Measurements from ENCODE around the gene CCDC186. TPM values are rescaled to one million over a fixed set of nuclear protein-coding genes. Genes with fewer than 3 reads are reported as not detected.

The CCDC186 gene
- total RNA-seq, 1 experiment from 2014 or later = 5.9 TPM

DNA sequence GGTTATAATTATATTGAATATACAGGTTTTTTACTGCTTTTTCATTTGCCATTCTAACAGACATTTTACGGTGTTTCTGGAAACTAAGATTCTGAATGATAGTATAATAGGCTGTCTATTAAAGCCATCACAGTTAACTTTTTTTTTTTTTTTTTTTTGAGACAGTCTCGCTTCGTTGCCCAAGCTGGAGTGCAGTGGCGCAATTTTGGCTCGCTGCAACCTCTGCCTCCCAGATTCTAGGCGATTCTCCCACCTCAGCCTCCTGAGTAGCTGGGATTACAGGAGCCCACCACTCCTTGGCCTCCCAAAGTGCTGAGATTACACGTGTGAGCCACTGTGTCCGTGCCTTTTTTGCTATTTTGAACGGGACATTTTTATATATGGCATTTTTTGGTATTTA lies 9.6 kb upstream of the CCDC186 start:
- Histone ChIP-seq H3K4me3 (ENCODE audit: insufficient read depth, low read depth, low read length) (no peak overlapping the region), H3K27me3 (ENCODE audit: control insufficient read depth, insufficient read depth, low read length) (no peaks in the 10 kb centered on the region), H3K36me3 (replicated peaks; ENCODE audit: control insufficient read depth, insufficient read depth, low read length) (no peaks in the 10 kb centered on the region)
- no peak for DNase-seq

GRCh38 chr10:114181971-114182370 lies 8.0 kb upstream of the CCDC186 start:
- no peak overlapping the region for H3K4me3 ChIP-seq (ENCODE audit: insufficient read depth, low read depth, low read length)
- H3K27me3 ChIP-seq (ENCODE audit: control insufficient read depth, insufficient read depth, low read length) = no peaks in the 10 kb centered on the region
- no peak for DNase-seq
- H3K36me3 ChIP-seq (replicated peaks; ENCODE audit: control insufficient read depth, insufficient read depth, low read length) = no peaks in the 10 kb centered on the region

- DNase-seq = no peak
- Histone ChIP-seq H3K36me3 (replicated peaks; ENCODE audit: control insufficient read depth, insufficient read depth, low read length) (no peaks in the 10 kb centered on the region), H3K27me3 (ENCODE audit: control insufficient read depth, insufficient read depth, low read length) (no peaks in the 10 kb centered on the region), H3K4me3 (ENCODE audit: insufficient read depth, low read depth, low read length) (no peak overlapping the region)
Observed at GRCh38 chr10:114180937-114181336, 6.9 kb upstream of the CCDC186 start.

DNA sequence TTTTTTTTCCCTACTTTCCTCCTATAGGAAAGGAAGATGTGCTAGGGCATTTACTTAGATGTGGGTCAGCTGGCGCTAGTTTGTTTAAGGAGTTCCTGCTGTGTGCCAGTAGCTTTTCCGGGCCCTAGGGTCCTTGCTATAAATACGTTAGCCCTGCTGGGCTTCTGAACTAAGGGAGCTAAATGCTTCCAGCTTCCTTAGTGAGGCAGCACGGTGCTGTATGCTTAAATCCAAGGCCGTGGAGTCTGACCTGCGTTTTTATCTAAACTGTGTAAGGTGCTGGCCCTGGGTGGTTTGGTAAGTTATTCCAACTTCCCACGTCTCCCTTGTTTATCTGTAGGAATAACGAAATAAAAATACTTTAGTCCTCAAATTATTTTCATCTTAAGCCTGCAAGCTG lies 5.7 kb upstream of the CCDC186 start:
- no peak for DNase-seq
- Histone ChIP-seq H3K27me3 (ENCODE audit: control insufficient read depth, insufficient read depth, low read length) (no peaks in the 10 kb centered on the region), H3K4me3 (ENCODE audit: insufficient read depth, low read depth, low read length) (no peak overlapping the region), H3K36me3 (replicated peaks; ENCODE audit: control insufficient read depth, insufficient read depth, low read length) (no peaks in the 10 kb centered on the region)

DNA sequence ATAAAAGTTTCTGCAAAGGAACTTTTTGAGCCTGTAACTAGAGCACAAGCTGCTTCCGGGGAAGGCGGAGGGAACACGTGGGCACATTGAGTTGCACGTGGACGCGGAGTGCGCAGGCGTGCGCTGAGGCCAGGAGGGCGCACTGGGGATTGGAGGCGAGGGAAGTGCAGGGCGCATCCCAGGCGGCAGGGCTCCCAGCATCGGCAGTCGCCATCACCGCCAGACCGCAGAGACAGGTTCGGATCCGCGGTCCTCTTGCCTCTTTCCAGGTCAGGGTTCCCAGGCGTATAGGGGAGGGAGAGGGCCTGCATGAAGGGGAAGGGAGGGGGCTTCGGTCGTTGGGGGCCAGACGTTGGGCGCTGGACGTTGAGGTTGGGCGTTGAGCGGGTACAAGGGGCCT lies 5.1 kb upstream of the CCDC186 start, which contains the start of gene TDRD1:
TSS of gene TDRD1 (plus strand) at position 206 of the 400 bp plus-strand sequence. CDS start 8,479 bp downstream, outside the sequence.
- Histone ChIP-seq H3K27me3 (ENCODE audit: control insufficient read depth, insufficient read depth, low read length) (peaks cover 2% of the 10 kb centered on the region; the same call in 1 of the 2 replicates), H3K4me3 (ENCODE audit: insufficient read depth, low read depth, low read length) (no peak within 1 kb of the TSS), H3K36me3 (replicated peaks; ENCODE audit: control insufficient read depth, insufficient read depth, low read length) (no peaks in the 10 kb centered on the region)
- peak; percentile 59 for DNase-seq

- DNase-seq = no peak
- Histone ChIP-seq H3K27me3 (ENCODE audit: control insufficient read depth, insufficient read depth, low read length) (peaks cover 2% of the 10 kb centered on the region; the same call in 1 of the 2 replicates), H3K4me3 (ENCODE audit: insufficient read depth, low read depth, low read length) (no peak overlapping the region), H3K36me3 (replicated peaks; ENCODE audit: control insufficient read depth, insufficient read depth, low read length) (no peaks in the 10 kb centered on the region)
Observed at GRCh38 chr10:114176511-114176910, 2.5 kb upstream of the CCDC186 start.

GRCh38 chr10:114175667-114176066 lies 1.7 kb upstream of the CCDC186 start:
- Histone ChIP-seq H3K27me3 (ENCODE audit: control insufficient read depth, insufficient read depth, low read length) (peaks cover 2% of the 10 kb centered on the region; the same call in 1 of the 2 replicates), H3K36me3 (replicated peaks; ENCODE audit: control insufficient read depth, insufficient read depth, low read length) (no peaks in the 10 kb centered on the region), H3K4me3 (ENCODE audit: insufficient read depth, low read depth, low read length) (no peak overlapping the region)
- no peak for DNase-seq

DNA sequence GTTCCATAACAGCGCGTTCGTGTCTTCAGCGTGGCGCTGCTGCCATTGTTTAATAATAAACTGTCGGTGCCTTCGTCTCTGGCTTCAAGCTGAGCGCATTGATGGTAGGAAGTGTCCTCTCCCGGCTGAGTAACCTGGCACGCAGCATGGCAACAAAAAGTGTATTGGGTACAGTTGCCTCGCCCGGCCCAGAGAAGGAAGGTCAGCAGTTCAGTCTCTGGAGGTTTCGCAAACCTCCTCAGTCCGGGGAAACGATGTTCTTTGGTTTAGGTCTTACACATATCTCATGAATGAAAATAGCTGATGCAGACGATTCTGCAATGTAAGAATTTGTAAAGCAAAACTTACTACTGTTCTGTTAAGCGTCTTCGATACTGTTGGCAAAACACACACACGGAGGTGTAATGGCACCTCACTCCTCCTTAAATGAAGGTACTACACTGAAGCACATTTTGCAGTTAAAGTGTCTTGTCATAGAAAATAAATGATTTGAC lies 739 bp upstream of the CCDC186 start:
- H3K36me3 ChIP-seq (replicated peaks; ENCODE audit: control insufficient read depth, insufficient read depth, low read length) = no peaks in the 10 kb centered on the region
- H3K4me3 ChIP-seq (ENCODE audit: insufficient read depth, low read depth, low read length) = peak overlapping the region; percentile 86
- H3K27me3 ChIP-seq (ENCODE audit: control insufficient read depth, insufficient read depth, low read length) = peaks cover 2% of the 10 kb centered on the region; the same call in 1 of the 2 replicates
- DNase-seq = no peak

DNA sequence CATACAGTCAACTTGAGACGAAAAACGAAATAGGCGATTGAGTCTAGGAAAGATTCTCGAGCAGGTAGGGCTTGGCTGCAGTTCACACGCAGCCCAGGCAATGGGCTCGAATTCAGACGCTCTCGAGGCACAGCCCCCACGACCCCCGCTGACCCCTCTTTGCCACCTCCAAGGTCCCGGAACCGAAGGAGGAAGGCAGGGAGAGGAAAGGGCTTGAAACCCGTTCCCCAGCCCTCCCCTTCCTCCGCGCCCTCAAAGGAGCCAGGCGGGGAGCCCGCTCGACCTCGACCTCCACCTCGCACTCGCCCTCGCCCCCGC lies 441 bp downstream of the CCDC186 start:
- DNase-seq = peak; percentile 68
- Histone ChIP-seq H3K4me3 (ENCODE audit: insufficient read depth, low read depth, low read length) (peak overlapping the region; percentile 86), H3K36me3 (replicated peaks; ENCODE audit: control insufficient read depth, insufficient read depth, low read length) (no peaks in the 10 kb centered on the region; the same call in 1 of the 2 replicates), H3K27me3 (ENCODE audit: control insufficient read depth, insufficient read depth, low read length) (peaks cover 2% of the 10 kb centered on the region; the same call in 1 of the 2 replicates)

DNA sequence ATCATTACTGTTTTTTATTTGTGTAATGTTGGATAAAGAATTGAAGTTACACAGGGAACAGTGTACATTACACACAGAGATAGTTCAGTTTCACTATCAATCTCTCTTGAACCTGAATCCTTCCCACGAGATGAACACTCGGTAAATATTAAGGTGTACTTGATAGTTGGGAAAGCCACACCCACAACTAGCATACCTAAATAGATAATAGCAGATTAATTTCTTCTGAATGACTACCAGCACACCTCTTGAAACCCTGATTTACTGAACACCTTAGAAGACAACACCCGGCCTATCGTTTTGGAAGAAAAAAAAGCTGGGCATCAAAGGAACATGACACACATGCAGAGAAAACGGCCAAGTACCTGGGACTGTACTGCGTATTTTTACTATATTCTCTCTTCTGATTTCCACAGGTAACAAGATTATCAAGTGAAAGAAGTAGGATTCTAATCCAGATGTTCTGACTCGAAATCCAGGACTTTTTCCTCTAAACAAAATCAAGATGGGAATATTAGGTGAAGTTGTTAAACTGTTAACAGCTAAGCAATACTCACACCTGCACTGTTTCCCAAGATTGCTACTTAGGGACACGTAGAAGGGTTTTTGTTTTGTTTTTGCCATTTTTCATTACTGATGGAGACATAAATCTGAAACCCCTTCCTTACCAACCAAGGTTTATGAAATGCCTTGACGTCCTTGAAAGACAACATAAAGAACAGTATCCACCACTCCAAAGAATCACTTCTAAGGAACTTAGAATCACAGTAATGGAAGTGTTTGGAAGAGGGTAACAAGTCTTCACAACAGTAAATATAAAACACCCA lies 1.0 kb downstream of the CCDC186 start:
- H3K27me3 ChIP-seq (ENCODE audit: control insufficient read depth, insufficient read depth, low read length) = peaks cover 2% of the 10 kb centered on the region; the same call in 1 of the 2 replicates
- H3K36me3 ChIP-seq (replicated peaks; ENCODE audit: control insufficient read depth, insufficient read depth, low read length) = no peaks in the 10 kb centered on the region; the same call in 1 of the 2 replicates
- H3K4me3 ChIP-seq (ENCODE audit: insufficient read depth, low read depth, low read length) = peak overlapping the region; percentile 86
- DNase-seq = no peak

GRCh38 chr10:114172216-114172615 lies 1.8 kb downstream of the CCDC186 start:
- DNase-seq = no peak
- H3K4me3 ChIP-seq (ENCODE audit: insufficient read depth, low read depth, low read length) = no peak overlapping the region
- peaks cover 2% of the 10 kb centered on the region; the same call in 1 of the 2 replicates for H3K27me3 ChIP-seq (ENCODE audit: control insufficient read depth, insufficient read depth, low read length)
- no peaks in the 10 kb centered on the region; the same call in 1 of the 2 replicates for H3K36me3 ChIP-seq (replicated peaks; ENCODE audit: control insufficient read depth, insufficient read depth, low read length)

DNA sequence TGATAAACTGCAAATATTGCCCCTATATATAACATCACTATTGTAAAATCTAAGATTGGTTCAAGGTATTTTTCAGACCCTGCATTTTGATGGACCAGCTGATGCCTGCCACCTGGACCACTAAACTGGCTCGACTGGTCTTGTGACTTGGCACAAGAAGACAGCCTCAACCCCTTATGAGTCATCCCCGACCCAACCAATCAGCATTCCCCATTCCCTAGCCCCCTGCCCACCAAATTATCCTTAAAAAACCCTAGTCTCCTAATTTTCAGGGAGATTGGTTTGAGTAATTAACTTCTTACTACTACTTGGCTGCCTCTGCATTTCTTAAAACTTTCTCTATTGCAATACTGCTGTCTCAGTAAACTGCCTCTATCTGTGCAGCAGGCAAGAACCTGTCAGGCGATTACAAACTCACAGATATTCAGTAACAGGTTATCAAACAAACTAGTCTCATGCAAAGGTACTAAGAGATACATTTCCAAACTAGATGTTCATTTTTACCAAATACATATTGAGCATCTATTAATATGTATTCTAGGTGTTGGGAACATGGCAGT lies 5.5 kb downstream of the CCDC186 start:
- Histone ChIP-seq H3K4me3 (ENCODE audit: insufficient read depth, low read depth, low read length) (no peak overlapping the region), H3K27me3 (ENCODE audit: control insufficient read depth, insufficient read depth, low read length) (no peaks in the 10 kb centered on the region), H3K36me3 (replicated peaks; ENCODE audit: control insufficient read depth, insufficient read depth, low read length) (no peaks in the 10 kb centered on the region; the same call in 1 of the 2 replicates)
- DNase-seq = no peak

DNA sequence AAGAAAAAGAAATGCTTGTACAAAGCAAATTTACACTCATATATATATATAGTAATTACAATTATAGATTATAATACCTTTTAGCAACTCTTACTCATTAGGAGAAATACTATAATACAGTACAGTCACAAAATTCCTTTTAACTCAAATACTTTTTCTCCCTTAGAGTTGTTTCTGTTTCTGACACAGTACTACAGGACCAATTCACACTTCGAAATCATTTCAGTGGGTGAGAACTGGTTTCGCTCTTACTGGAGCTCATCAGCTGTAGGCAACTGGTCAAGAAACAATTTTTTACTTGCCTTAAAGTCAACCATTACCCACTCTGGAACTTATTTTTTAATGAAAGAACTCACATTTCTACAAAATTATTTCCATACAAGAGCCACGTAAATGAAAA lies 6.0 kb downstream of the CCDC186 start:
- H3K4me3 ChIP-seq (ENCODE audit: insufficient read depth, low read depth, low read length) = no peak overlapping the region
- DNase-seq = no peak
- no peaks in the 10 kb centered on the region; the same call in 1 of the 2 replicates for H3K36me3 ChIP-seq (replicated peaks; ENCODE audit: control insufficient read depth, insufficient read depth, low read length)
- H3K27me3 ChIP-seq (ENCODE audit: control insufficient read depth, insufficient read depth, low read length) = no peaks in the 10 kb centered on the region

DNA sequence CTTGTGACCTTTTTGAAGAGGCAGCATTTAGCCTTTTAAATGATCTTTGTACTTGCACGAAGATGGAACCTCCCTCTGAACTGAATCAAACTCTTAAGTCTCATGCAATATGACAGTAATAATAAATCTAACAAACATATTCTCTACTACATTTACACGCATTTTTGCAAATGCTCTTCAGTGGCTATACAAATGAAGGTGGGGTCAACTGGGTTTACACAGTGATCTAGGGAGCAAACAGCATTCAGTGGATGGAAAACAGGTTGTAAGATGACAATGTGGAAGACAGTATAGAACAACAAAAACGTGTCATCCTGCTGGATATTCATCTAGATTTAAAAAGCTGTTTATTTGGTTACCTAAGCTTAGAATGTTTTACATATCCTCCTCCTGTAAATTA lies 7.5 kb downstream of the CCDC186 start:
- Histone ChIP-seq H3K4me3 (ENCODE audit: insufficient read depth, low read depth, low read length) (no peak overlapping the region), H3K27me3 (ENCODE audit: control insufficient read depth, insufficient read depth, low read length) (no peaks in the 10 kb centered on the region), H3K36me3 (replicated peaks; ENCODE audit: control insufficient read depth, insufficient read depth, low read length) (no peaks in the 10 kb centered on the region; the same call in none of the 2 replicates)
- DNase-seq = no peak

GRCh38 chr10:114166043-114166442 lies 8.0 kb downstream of the CCDC186 start:
- no peak overlapping the region for H3K4me3 ChIP-seq (ENCODE audit: insufficient read depth, low read depth, low read length)
- no peaks in the 10 kb centered on the region for H3K27me3 ChIP-seq (ENCODE audit: control insufficient read depth, insufficient read depth, low read length)
- no peak for DNase-seq
- H3K36me3 ChIP-seq (replicated peaks; ENCODE audit: control insufficient read depth, insufficient read depth, low read length) = no peaks in the 10 kb centered on the region; the same call in none of the 2 replicates

Measured in H7 (cell line).